Progenitor cell of endocrine pancreas (in vitro differentiated cells): ENCODE data around the gene LPP. TPM values are rescaled to one million over a fixed set of nuclear protein-coding genes. Genes with fewer than 3 reads are reported as not detected.

Source experiments
- DNase-seq: peaks from one replicate; pipeline ENCODE4 v3.0.0; 2021; ENCODE audit warnings: low spot score; ENCODE audit not compliant: unreplicated experiment
- H3K27ac Mint-ChIP-seq: 2 replicates; pipeline ENCODE4 v1.8.0; 2021; ENCODE audit warnings: mild to moderate bottlenecking, moderate library complexity, mixed read lengths
- H3K27me3 Mint-ChIP-seq: 2 replicates; pipeline ENCODE4 v1.8.0; 2021; ENCODE audit warnings: mixed read lengths
- H3K36me3 Mint-ChIP-seq: 2 replicates; pipeline ENCODE4 v1.8.0; 2022; ENCODE audit warnings: mixed read lengths; ENCODE audit not compliant: insufficient read depth
- H3K4me1 Mint-ChIP-seq: 2 replicates; pipeline ENCODE4 v1.8.0; 2021; ENCODE audit warnings: low read depth, mixed read lengths
- H3K4me3 Mint-ChIP-seq: 2 replicates; pipeline ENCODE4 v1.8.0; 2021; ENCODE audit warnings: low read depth, mild to moderate bottlenecking, moderate library complexity, mixed read lengths
- H3K9me3 Mint-ChIP-seq: 2 replicates; pipeline ENCODE4 v1.8.0; 2021; ENCODE audit warnings: low read depth, mixed read lengths
- total RNA-seq: library from RNA; stranded (reverse); gene quantifications from 2 replicates; pipeline ENCODE4 v1.2.1, GENCODE V29; 2021
- TF ChIP-seq, protein P1 (sequence below): fragments of 200-600 bp; sonication (generic); IDR thresholded peaks from one replicate; pipeline ENCODE4 v1.5.0; 2021; ENCODE audit warnings: antibody characterized with exemption, mild to moderate bottlenecking; ENCODE audit not compliant: unreplicated experiment

The LPP gene
- total RNA-seq, 1 donor from 2014 or later = 131 TPM

DNA sequence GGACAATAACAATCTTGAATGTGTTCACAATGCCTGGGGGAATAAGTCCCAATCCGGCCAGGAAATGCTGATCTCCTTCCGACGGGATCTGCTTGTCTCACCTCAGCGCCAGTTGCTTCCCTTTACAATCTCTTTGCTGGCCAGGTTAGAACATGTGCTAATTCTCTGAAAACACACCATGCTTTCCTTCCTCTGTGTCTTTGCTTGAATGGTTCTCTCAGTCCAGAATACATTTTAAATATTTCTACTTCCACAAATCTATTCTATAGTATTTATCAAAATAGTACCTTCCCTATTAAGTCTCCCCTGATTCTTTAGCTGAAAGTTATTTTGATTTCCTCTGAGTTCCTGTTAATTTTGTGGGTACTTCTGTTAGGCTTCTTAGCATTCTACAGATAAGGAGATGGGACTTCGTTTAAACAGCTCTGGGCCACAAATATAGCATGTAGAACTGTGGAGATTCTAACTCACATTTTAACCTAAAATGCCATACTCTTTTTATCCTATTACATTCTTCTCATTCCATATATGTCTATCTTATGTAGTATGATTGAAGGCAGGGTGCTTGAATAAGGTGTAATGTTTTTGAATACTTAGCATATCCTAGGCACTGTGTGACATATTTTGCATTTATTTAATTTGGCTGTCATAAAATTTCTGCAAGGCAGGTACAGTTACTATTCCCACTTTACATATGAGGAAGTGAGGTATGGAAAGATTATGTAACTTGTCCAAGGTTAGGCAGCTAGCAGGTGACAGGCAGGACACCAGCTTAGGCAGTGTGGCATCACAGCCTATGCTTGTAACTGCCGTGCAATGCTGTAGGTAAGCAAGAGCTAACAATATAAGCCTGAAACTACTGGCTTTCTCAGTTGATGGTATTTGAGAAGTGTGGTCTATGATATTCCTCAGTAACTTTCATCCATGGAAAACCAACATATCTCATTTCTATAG is 299.8 kb downstream of the LPP start:
- no peak overlapping the region for H3K4me3 Mint-ChIP-seq
- TF ChIP-seq, protein P1, sequence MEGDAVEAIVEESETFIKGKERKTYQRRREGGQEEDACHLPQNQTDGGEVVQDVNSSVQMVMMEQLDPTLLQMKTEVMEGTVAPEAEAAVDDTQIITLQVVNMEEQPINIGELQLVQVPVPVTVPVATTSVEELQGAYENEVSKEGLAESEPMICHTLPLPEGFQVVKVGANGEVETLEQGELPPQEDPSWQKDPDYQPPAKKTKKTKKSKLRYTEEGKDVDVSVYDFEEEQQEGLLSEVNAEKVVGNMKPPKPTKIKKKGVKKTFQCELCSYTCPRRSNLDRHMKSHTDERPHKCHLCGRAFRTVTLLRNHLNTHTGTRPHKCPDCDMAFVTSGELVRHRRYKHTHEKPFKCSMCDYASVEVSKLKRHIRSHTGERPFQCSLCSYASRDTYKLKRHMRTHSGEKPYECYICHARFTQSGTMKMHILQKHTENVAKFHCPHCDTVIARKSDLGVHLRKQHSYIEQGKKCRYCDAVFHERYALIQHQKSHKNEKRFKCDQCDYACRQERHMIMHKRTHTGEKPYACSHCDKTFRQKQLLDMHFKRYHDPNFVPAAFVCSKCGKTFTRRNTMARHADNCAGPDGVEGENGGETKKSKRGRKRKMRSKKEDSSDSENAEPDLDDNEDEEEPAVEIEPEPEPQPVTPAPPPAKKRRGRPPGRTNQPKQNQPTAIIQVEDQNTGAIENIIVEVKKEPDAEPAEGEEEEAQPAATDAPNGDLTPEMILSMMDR = no peak
- no peaks in the 10 kb centered on the region for H3K36me3 Mint-ChIP-seq
- H3K27ac Mint-ChIP-seq = no peak overlapping the region
- no peak for DNase-seq
- H3K9me3 Mint-ChIP-seq = no peaks in the 10 kb centered on the region
- no peaks in the 10 kb centered on the region for H3K27me3 Mint-ChIP-seq
- peaks cover 13% of the 10 kb centered on the region for H3K4me1 Mint-ChIP-seq

DNA sequence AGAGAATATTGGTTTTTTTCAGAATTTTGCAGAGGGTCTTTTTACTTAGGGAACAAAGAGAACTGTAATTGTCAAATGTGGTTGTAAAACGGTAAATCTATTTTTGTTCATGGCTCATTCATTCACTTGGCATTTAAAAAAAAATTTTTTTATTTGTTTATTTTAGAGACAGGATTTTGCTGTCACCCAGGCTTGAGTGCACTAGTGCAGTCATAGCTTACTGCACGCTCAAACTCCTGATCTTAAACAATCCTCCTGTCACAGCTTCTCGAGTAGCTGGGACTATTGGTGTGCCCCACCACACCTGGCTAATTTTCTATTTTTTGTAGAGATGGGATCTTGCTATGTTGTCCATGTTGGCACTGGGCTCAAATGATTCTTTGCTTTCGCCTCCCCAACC is 301.8 kb downstream of the LPP start:
- no peak for DNase-seq
- H3K4me3 Mint-ChIP-seq = no peak overlapping the region
- H3K9me3 Mint-ChIP-seq = no peaks in the 10 kb centered on the region
- H3K36me3 Mint-ChIP-seq = no peaks in the 10 kb centered on the region
- H3K4me1 Mint-ChIP-seq = peaks cover 13% of the 10 kb centered on the region
- H3K27me3 Mint-ChIP-seq = no peaks in the 10 kb centered on the region
- TF ChIP-seq, protein P1 = no peak
- H3K27ac Mint-ChIP-seq = no peak overlapping the region

DNA sequence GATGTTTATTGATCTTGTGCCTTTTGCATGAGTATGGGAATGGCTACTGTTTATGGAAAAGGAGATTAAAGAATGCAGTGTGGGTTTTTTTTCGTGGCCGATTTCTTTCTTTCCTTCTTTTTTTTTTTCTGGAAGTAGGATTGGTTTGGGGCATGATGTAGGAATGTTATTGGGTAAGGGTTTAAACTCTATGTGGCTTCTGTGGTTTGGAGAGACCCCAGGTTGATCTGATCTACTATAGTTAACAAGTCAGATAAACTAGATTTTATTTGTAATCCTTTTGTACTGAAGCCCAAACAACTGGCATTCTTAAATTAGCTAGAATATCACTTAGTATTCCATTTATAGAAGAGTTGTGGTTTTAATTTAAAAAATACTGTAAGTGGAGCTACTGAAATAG is 304.8 kb downstream of the LPP start:
- H3K36me3 Mint-ChIP-seq = no peaks in the 10 kb centered on the region

DNA sequence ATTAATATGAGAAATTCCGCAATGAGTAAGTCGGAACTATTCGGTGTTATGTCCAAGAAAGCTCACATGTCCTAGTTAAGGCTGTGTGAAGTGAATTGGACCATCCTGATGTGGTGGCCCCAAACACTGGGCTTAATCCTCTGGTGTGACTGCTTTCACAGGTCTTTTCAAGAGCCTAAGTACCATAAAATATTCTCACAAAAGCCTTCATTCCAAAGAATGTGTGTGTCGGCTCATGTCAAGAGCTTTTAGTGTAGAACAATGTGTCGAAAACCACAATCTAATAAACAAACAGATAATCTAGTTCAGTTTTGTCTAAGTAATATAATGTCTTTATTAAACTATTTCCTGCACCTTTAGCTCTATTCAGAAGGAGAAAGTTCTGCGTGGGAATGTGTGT is 311.4 kb downstream of the LPP start:
- Mint-ChIP-seq H3K9me3 (peaks cover 2% of the 10 kb centered on the region), H3K4me1 (no peaks in the 10 kb centered on the region), H3K4me3 (no peak overlapping the region), H3K27ac (no peak overlapping the region), H3K36me3 (peaks cover 15% of the 10 kb centered on the region), H3K27me3 (no peaks in the 10 kb centered on the region)
- TF ChIP-seq, protein P1 = no peak
- DNase-seq = no peak

More for the DNA sequence above, 304.8 kb downstream of the LPP start:
- H3K27me3 Mint-ChIP-seq = no peaks in the 10 kb centered on the region
- no peaks in the 10 kb centered on the region for H3K4me1 Mint-ChIP-seq
- no peak overlapping the region for H3K4me3 Mint-ChIP-seq
- no peak overlapping the region for H3K27ac Mint-ChIP-seq
- no peak for DNase-seq
- TF ChIP-seq, protein P1 = no peak
- no peaks in the 10 kb centered on the region for H3K9me3 Mint-ChIP-seq

DNA sequence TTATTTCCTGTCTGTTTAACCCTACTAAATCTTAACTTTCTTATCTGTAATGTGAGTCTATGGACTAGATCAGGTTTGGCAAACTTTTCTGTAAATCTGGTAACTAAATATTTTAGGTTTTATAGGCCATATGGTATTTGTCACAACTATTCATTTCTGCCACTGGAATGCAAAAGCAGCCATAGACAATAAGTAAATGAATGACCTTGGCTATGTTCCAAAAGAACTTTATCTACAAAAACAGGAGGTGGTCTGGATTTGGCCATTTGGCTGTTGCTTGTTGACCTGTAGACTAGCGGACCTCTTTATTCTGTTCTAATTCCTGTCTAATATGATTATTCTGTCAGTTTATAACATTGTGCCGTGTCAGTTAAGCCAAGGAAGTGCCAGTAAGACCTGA is 314.2 kb downstream of the LPP start:
- TF ChIP-seq, protein P1 = no peak
- DNase-seq = no peak
- H3K4me3 Mint-ChIP-seq = no peak overlapping the region
- H3K4me1 Mint-ChIP-seq = peaks cover 4% of the 10 kb centered on the region
- peaks cover 2% of the 10 kb centered on the region for H3K9me3 Mint-ChIP-seq
- no peak overlapping the region for H3K27ac Mint-ChIP-seq
- H3K36me3 Mint-ChIP-seq = peaks cover 19% of the 10 kb centered on the region
- no peaks in the 10 kb centered on the region for H3K27me3 Mint-ChIP-seq
